ENCODE results near the gene EFTUD2.
"Not testable (repeated sequence)": the region's sequence is repeated elsewhere in the genome, so short reads cannot be mapped to it uniquely, and the experiment has no call there.

The EFTUD2 gene

DNA sequence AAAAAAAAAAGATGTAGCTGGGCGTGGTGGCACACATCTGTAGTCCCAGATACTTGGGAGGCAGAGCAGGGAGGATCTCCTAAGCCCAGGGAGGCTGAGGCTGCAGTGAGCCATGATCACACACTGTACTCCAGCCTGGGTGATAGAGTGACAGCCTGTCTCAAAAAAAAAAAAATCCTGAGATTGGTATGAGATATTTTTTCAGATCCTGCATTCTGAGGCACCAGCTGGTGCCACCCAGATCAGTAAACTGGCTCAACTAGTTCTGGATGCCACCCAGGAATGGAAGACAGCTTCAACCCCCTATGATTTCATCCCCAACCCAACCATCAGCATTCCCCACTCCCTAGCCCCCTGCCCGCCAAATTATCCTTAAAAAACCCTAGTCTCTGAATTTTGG is 62.0 kb downstream of the EFTUD2 start:
- H3K27me3 ChIP-seq (replicated peaks; ENCODE audit: control insufficient read depth, insufficient read depth, low read length) = no peaks in the 10 kb centered on the region
- no peak overlapping the region for H3K9ac ChIP-seq (ENCODE audit: low read length)

DNA sequence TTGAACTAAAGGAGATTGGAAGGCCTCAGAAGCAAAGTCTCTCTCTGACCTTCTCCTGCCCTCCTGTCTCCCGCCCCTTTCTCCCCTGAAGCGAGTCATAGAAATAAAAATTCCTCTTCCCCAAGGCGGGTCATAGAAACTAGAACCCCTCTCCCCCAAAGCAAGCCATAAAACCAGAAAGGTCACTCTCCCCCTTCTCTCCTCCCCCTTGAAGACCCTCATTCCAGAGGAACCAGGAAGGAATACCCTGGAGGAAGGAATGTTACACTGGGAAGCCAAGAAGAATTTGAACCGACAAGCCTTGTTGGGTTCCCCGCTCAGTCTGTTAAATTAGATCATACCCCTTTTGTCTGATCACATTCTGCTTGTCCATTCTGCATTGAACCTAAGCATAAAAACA is 66.4 kb downstream of the EFTUD2 start:
- H3K4me1 ChIP-seq (ENCODE audit: control insufficient read depth, insufficient read depth, low read length) = peaks cover 11% of the 10 kb centered on the region
- no peak for DNase-seq (ENCODE audit: low read depth)
- H3K9me3 ChIP-seq (ENCODE audit: control insufficient read depth, low read length) = no peaks in the 10 kb centered on the region
- H3K4me3 ChIP-seq (ENCODE audit: low read length) = no peak overlapping the region
- H3K36me3 ChIP-seq (ENCODE audit: control insufficient read depth, insufficient read depth, low read length, severe bottlenecking) = no peaks in the 10 kb centered on the region
- no peaks in the 10 kb centered on the region for H3K27me3 ChIP-seq (replicated peaks; ENCODE audit: control insufficient read depth, insufficient read depth, low read length)
- no peak overlapping the region for H3K9ac ChIP-seq (ENCODE audit: low read length)

More for the DNA sequence above, 62.0 kb downstream of the EFTUD2 start:
- DNase-seq (ENCODE audit: low read depth) = no peak
- no peaks in the 10 kb centered on the region for H3K36me3 ChIP-seq (ENCODE audit: control insufficient read depth, insufficient read depth, low read length, severe bottlenecking)
- no peaks in the 10 kb centered on the region for H3K4me1 ChIP-seq (ENCODE audit: control insufficient read depth, insufficient read depth, low read length)
- H3K9me3 ChIP-seq (ENCODE audit: control insufficient read depth, low read length) = no peaks in the 10 kb centered on the region
- no peak overlapping the region for H3K4me3 ChIP-seq (ENCODE audit: low read length)

DNA sequence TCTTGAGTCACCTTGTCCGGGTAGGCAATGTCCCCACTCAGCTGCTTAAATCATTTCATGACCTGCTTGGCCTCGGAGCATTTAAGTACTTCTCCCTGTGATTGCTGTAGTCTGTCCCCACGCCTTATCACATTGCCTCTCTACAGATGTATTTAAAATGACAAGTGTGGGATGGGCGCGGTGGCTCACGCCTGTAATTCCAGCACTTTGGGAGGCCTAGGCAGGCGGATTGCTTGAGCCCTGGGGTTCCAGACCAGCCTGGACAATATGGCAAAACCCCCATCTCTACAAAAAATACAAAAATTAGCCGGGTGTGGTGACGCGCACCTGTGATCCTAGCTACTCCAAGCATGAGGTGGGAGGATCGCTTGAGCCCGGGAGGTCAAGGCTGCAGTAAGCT is 67.9 kb downstream of the EFTUD2 start:
- Histone ChIP-seq H3K9ac (ENCODE audit: low read length) (no peak overlapping the region), H3K27me3 (replicated peaks; ENCODE audit: control insufficient read depth, insufficient read depth, low read length) (no peaks in the 10 kb centered on the region), H3K4me1 (ENCODE audit: control insufficient read depth, insufficient read depth, low read length) (peaks cover 12% of the 10 kb centered on the region), H3K4me3 (ENCODE audit: low read length) (no peak overlapping the region), H3K36me3 (ENCODE audit: control insufficient read depth, insufficient read depth, low read length, severe bottlenecking) (no peaks in the 10 kb centered on the region), H3K9me3 (ENCODE audit: control insufficient read depth, low read length) (no peaks in the 10 kb centered on the region)
- no peak for DNase-seq (ENCODE audit: low read depth)

DNA sequence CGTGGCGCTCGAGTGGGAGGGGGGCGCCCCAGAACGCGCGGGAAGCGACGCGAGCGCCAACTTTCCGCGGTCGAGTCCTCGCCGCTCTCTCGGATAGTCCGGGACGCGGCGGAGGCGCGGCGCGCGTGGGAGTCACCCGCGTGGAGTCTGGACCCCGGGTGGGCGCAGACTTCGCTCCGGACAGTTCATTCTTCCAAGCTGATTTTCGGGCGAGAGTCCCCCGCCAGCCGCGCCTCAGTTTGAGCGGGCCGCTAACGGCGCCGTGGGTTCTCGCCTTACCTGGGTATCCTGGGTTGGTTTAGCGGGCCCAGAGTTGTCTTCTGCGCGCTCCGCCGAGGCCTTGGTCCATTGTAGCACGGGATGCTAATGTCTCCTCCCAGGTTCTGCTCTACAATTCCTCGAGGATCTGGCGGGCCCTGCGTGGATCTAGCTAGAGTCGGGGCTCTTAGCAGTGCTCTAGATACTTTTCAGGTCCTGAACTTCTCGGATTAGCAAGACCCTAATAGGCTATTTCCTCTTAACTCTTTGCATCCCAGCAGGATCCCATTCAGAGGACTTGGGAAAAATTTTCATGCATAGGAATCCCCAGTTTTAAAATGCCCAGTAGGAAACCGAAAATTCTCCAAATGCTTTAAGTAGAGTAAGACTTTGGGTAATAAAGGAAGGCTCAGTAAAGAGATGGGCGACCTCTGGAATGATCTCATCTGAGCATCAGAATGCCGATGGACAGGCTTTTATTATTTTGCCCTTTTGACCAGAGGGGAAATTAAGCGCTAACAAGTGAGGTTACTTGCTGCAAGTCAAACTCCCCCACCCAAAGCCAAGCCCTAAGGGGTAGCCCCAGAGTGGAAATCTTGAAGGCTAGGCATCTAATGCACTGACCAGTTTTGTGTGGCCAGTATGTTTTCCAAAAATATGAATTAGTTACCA is 68.6 kb downstream of the EFTUD2 start:
- peak overlapping the region; percentile 90 for H3K4me3 ChIP-seq (ENCODE audit: low read length)
- H3K36me3 ChIP-seq (ENCODE audit: control insufficient read depth, insufficient read depth, low read length, severe bottlenecking) = no peaks in the 10 kb centered on the region

GRCh38 chr17:44829523-44830358 is 69.5 kb downstream of the EFTUD2 start, which contains the start of gene GJC1:
Gene GJC1, minus strand, starts transcription at chr17:44830287. Its CDS starts 24,470 bp downstream, at chr17:44805817.
- peak; percentile 70 for DNase-seq (ENCODE audit: low read depth)

More for the DNA sequence above, 68.6 kb downstream of the EFTUD2 start:
- peaks cover 12% of the 10 kb centered on the region for H3K4me1 ChIP-seq (ENCODE audit: control insufficient read depth, insufficient read depth, low read length)
- DNase-seq (ENCODE audit: low read depth) = peak; percentile 66
- H3K27me3 ChIP-seq (replicated peaks; ENCODE audit: control insufficient read depth, insufficient read depth, low read length) = no peaks in the 10 kb centered on the region
- H3K9ac ChIP-seq (ENCODE audit: low read length) = peak overlapping the region; percentile 81
- no peaks in the 10 kb centered on the region for H3K9me3 ChIP-seq (ENCODE audit: control insufficient read depth, low read length)

DNA sequence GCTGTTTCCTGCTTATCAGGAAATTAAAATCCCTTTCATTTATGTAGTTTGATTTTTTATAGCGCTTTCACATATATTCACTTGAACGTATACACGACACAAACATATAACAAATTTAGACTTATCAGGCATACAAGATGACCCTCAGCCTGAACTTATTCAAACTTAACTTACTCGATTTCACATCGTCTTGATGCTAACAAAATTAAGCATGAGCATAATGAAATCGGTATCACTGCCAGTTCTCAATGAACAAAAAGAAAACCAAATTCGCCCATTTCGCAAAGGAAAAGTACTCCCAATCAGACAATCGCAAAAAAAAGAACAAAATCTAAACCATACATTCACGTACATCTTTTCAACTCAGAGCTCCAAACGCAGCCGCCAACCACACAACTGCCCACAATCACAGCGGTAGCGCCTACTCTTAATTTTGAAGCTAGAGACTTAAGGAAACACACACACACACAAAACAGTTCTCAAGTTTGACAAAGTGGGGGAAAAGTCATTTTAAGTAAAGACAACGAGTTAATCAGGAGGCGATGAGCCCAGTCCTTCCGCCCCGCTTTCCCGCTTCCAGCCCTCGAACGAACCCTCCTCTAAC is 70.2 kb downstream of the EFTUD2 start:
- no peaks in the 10 kb centered on the region for H3K36me3 ChIP-seq (ENCODE audit: control insufficient read depth, insufficient read depth, low read length, severe bottlenecking)
- peak; percentile 64 for DNase-seq (ENCODE audit: low read depth)
- H3K9me3 ChIP-seq (ENCODE audit: control insufficient read depth, low read length) = no peaks in the 10 kb centered on the region
- H3K4me1 ChIP-seq (ENCODE audit: control insufficient read depth, insufficient read depth, low read length) = peaks cover 12% of the 10 kb centered on the region
- peak overlapping the region; percentile 90 for H3K4me3 ChIP-seq (ENCODE audit: low read length)
- peak overlapping the region; percentile 84 for H3K9ac ChIP-seq (ENCODE audit: low read length)
- no peaks in the 10 kb centered on the region for H3K27me3 ChIP-seq (replicated peaks; ENCODE audit: control insufficient read depth, insufficient read depth, low read length)

More at GRCh38 chr17:44829523-44830358, 69.5 kb downstream of the EFTUD2 start, which contains the start of gene GJC1:
- Histone ChIP-seq H3K9me3 (ENCODE audit: control insufficient read depth, low read length) (no peaks in the 10 kb centered on the region), H3K4me1 (ENCODE audit: control insufficient read depth, insufficient read depth, low read length) (peaks cover 12% of the 10 kb centered on the region), H3K4me3 (ENCODE audit: low read length) (peak within 1 kb of the TSS; percentile 90), H3K36me3 (ENCODE audit: control insufficient read depth, insufficient read depth, low read length, severe bottlenecking) (no peaks in the 10 kb centered on the region), H3K9ac (ENCODE audit: low read length) (peak within 1 kb of the TSS; percentile 84), H3K27me3 (replicated peaks; ENCODE audit: control insufficient read depth, insufficient read depth, low read length) (no peaks in the 10 kb centered on the region)

DNA sequence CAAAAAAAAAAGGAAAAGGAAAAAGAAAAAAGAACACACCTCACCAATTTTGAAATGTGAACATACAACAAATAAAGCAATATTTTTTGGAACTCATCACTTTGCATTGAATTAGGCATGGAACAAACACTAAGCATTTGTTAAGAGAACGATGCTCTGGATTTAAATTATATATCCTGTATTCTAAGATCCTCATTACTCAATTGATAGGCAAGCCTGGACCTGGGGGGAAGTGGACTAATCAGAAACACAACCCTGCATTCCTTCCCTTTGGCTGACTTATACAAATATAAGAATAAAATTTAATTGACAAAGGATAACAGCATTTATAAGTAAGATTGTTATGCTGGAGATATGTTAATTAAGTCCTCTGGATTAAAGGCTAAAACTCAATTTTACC is 71.4 kb downstream of the EFTUD2 start:
- DNase-seq (ENCODE audit: low read depth) = peak; percentile 43
- peak overlapping the region; percentile 90 for H3K4me3 ChIP-seq (ENCODE audit: low read length)

GRCh38 chr17:44826123-44826790 is 73.0 kb downstream of the EFTUD2 start:
- no peak overlapping the region for H3K9ac ChIP-seq (ENCODE audit: low read length)
- no peaks in the 10 kb centered on the region for H3K27me3 ChIP-seq (replicated peaks; ENCODE audit: control insufficient read depth, insufficient read depth, low read length)

More for the DNA sequence above, 71.4 kb downstream of the EFTUD2 start:
- H3K27me3 ChIP-seq (replicated peaks; ENCODE audit: control insufficient read depth, insufficient read depth, low read length) = no peaks in the 10 kb centered on the region
- no peaks in the 10 kb centered on the region for H3K36me3 ChIP-seq (ENCODE audit: control insufficient read depth, insufficient read depth, low read length, severe bottlenecking)
- H3K9ac ChIP-seq (ENCODE audit: low read length) = peak overlapping the region; percentile 84
- peaks cover 15% of the 10 kb centered on the region for H3K4me1 ChIP-seq (ENCODE audit: control insufficient read depth, insufficient read depth, low read length)
- H3K9me3 ChIP-seq (ENCODE audit: control insufficient read depth, low read length) = no peaks in the 10 kb centered on the region

GRCh38 chr17:44825236-44825635 is 74.0 kb downstream of the EFTUD2 start:
- H3K4me1 ChIP-seq (ENCODE audit: control insufficient read depth, insufficient read depth, low read length) = peaks cover 27% of the 10 kb centered on the region

More at GRCh38 chr17:44826123-44826790, 73.0 kb downstream of the EFTUD2 start:
- H3K36me3 ChIP-seq (ENCODE audit: control insufficient read depth, insufficient read depth, low read length, severe bottlenecking) = no peaks in the 10 kb centered on the region
- H3K4me3 ChIP-seq (ENCODE audit: low read length) = no peak overlapping the region
- peaks cover 20% of the 10 kb centered on the region for H3K4me1 ChIP-seq (ENCODE audit: control insufficient read depth, insufficient read depth, low read length)
- DNase-seq (ENCODE audit: low read depth) = no peak
- no peaks in the 10 kb centered on the region for H3K9me3 ChIP-seq (ENCODE audit: control insufficient read depth, low read length)

DNA sequence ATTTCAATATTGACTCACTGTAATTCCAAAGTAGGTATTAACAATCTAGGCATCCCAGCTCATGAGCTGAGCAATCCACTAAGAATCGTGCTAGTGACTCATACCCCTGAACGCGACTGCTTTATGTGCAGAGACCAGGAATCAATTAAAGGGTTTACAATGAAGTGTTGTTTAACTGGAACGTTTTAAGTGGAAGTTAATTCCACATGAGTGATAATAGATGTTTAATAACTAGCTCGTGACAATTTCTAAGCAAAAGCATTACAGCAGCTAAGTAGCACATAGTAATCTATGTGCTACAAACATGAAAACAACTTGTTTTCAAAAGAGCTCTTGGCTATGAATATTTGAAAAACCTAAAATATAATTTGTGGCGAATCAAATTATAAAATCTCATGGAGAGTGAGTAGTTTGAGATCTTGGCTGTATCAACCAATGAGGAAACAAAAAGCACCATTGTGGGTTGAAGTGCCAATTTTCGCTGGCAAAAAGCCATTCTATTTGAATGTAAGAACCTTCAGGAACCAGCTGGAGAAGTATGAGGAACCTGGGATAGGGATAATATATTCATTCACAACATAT is 78.5 kb downstream of the EFTUD2 start:
- H3K36me3 ChIP-seq (ENCODE audit: control insufficient read depth, insufficient read depth, low read length, severe bottlenecking) = no peaks in the 10 kb centered on the region
- H3K4me3 ChIP-seq (ENCODE audit: low read length) = peak overlapping the region; percentile 64
- peaks cover 23% of the 10 kb centered on the region for H3K4me1 ChIP-seq (ENCODE audit: control insufficient read depth, insufficient read depth, low read length)
- no peaks in the 10 kb centered on the region for H3K9me3 ChIP-seq (ENCODE audit: control insufficient read depth, low read length)
- peak overlapping the region; percentile 70 for H3K9ac ChIP-seq (ENCODE audit: low read length)
- H3K27me3 ChIP-seq (replicated peaks; ENCODE audit: control insufficient read depth, insufficient read depth, low read length) = no peaks in the 10 kb centered on the region
- DNase-seq (ENCODE audit: low read depth) = peak; percentile 91

More at GRCh38 chr17:44825236-44825635, 74.0 kb downstream of the EFTUD2 start:
- not testable (repeated sequence) for H3K27me3 ChIP-seq (replicated peaks; ENCODE audit: control insufficient read depth, insufficient read depth, low read length); H3K9me3 ChIP-seq (ENCODE audit: control insufficient read depth, low read length); H3K36me3 ChIP-seq (ENCODE audit: control insufficient read depth, insufficient read depth, low read length, severe bottlenecking); H3K4me3 ChIP-seq (ENCODE audit: low read length); H3K9ac ChIP-seq (ENCODE audit: low read length); DNase-seq (ENCODE audit: low read depth)
